ENCODE data around the gene TYROBP.
"Not testable (repeated sequence)": the region's sequence is repeated elsewhere in the genome, so short reads cannot be mapped to it uniquely, and the experiment has no call there.

TYROBP gene

DNA sequence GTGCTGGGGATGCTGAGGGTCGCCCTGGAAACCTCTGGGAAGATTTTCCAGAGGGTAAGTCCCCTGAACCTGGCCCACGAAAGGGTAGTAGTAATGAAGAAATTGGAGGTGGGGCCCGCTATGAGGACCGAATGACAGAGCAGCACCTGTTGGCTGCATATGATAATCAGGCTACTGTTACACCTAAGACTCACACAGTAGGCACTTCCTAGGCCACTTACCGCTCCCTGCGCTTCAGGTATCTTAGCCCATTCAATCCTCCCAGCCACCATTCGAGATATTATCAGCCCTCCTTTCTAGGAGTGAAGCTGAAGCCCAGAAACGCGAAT, 23.7 kb upstream of the TYROBP start:
- DNase-seq (ENCODE audit: low spot score): no peak

DNA sequence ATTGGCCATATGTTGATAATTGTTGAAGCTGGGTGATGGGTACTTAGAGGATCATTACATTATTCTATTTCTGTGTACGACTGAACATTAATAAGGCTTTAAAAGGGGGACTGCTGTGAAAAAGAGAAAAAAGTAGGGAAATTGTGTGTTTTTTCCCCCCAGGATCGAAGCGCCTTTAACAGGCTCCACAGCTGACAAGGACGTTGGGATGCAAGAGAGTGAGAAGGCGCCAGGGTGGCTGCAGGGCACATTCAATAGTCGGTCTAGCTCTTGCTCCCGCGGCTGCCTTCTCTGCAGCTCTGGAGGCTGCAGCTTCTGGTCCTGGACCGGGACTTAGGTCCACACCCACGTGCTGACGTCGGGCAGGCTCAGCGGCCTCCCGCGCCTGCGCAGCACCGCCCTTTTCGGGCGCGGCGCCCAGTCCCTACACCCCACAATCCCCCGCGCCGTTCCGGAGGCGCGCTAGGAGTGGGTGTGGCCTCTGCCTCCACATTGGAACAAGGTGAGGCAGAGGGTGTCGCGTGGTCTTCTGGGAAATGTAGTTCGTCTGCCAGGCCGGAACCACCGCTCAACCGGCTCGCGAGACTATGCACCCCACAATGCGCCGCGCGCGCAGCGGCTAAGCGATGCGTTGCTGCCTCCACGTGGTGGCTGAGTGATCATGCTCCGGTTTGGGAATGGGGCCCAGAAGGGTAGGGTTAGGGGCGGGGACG, 23.2 kb upstream of the TYROBP start:
- peak; percentile 99 for DNase-seq (ENCODE audit: low spot score)

- no peak for DNase-seq (ENCODE audit: low spot score)
Observed at GRCh38 chr19:35929876-35930275, 21.8 kb upstream of the TYROBP start.

DNA sequence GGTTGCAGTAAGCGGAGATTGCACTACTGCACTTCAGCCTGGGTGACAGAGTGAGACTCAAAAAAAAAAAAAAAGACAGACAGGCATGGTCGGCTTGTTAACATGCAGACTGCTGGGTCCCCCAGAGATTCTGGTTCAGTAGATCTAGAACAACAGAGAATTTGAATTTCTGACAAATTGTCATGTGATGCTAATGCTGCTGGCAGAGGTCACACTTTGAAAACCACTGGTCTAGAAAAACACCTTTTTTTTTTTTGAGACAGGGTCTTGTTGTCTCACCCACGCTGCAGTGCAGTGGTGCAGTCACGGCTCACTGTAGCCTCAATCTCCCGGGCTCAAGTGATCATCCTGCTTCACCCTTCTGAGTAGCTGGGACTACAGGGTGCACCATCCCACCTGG, 20.4 kb upstream of the TYROBP start:
- DNase-seq (ENCODE audit: low spot score): no peak

DNA sequence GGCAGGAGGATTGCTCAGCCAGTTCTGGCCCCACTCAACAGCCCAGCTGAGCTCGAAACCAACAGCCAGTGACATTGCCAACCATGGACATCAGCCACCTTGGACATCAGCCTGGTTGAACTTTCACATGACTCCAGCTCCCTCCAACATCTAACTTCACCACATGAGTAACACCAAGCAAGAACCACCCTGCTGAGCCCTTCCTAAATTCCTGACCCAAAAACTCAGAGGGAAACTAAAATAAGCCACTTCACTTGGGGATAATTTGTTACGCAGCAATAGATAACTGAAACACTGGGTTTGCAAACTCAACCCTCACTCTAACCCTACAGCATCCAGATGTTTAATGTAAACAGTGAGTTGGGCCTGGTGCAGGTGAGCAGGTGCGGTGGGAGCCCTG, 17.4 kb upstream of the TYROBP start:
- DNase-seq (ENCODE audit: low spot score): no peak

DNA sequence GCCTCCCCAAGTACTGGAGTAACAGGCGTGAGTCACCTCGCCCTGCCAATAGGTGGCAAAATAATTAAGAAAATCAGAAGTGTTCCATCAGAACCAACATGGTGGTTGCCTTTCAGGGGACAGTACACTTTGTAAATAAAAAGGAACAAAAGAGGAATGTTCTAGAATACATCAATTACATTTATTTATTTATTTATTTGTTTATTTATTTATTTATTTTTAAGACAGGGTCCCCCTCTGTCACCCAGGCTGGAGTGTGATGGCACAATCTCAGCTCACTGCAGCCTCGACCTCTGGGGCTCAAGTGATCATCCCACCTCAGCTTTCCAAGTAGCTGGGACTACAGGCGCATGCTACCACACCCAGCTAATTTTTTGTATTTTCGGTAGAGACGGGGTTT, 12.9 kb upstream of the TYROBP start:
- DNase-seq (ENCODE audit: low spot score): no peak

- no peak for DNase-seq (ENCODE audit: low spot score)
Observed at GRCh38 chr19:35919306-35919705, 11.2 kb upstream of the TYROBP start.

DNA sequence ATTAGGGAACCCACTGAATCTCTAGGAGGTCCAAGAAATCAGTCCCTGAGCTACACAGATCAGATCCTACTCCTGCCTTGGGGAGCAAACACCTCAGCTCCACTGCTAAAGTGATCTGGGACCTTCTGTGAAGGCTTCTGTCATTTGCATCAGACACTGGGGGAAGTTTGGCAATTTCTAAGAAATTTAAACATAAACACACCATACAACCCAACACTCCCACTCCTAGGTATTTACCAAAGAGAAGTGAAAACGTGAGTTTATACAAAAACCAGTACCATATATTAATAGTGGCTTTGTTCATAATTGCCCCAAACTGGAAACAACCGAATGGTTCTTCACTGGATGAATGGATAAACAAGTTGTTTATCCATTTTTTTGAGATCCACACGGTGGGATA, 7.3 kb upstream of the TYROBP start:
- DNase-seq (ENCODE audit: low spot score): no peak

- DNase-seq (ENCODE audit: low spot score): no peak
Observed at GRCh38 chr19:35913589-35913988, 5.5 kb upstream of the TYROBP start.

GRCh38 chr19:35911790-35912189, 3.7 kb upstream of the TYROBP start:
- DNase-seq (ENCODE audit: low spot score): no peak

- DNase-seq (ENCODE audit: low spot score): no peak
Observed at GRCh38 chr19:35911173-35911572, 3.1 kb upstream of the TYROBP start.

DNA sequence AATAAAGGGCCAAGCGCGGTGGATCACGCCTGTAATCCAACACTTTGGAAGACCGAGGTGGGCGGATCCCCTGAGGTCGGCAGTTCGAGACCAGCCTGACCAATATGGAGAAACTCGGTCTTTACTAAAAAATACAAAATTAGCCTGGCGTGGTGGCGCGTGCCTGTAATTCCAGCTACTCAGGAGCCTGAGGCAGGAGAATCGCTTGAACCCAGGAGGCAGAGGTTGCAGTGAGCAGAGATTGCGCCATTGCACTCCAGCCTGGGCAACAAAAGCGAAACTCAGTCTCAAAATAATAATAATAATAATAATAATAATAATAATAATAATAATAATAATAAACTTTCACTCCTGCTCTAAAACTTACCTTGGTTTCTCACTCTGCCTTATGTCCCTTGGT, 2.3 kb upstream of the TYROBP start:
- not testable (repeated sequence) for DNase-seq (ENCODE audit: low spot score)

DNA sequence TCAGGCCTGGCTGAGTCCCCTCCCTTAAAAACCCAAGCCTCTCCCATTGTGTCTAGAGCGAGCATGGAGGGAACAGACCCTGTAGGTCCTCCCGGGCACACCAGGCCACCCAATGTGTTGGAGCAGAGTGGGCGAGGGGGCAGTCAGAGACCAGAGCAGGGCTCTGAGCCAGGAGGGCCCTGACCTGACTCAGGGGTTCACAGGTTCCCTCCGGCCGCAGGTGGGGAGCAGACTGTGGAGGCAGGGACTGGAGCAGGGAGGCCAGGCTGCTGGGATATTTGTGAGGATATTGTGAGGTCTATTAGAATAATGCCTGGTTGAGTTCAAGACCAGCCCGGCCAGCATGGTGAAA, 1.6 kb upstream of the TYROBP start:
- no peak for DNase-seq (ENCODE audit: low spot score)

GRCh38 chr19:35908973-35909683, 1.0 kb upstream of the TYROBP start:
- no peak for DNase-seq (ENCODE audit: low spot score)

GRCh38 chr19:35907377-35907745, 734 bp downstream of the TYROBP start:
- DNase-seq (ENCODE audit: low spot score): no peak

- DNase-seq (ENCODE audit: low spot score): no peak
Observed at GRCh38 chr19:35905178-35905727, 2.8 kb downstream of the TYROBP start.

DNA sequence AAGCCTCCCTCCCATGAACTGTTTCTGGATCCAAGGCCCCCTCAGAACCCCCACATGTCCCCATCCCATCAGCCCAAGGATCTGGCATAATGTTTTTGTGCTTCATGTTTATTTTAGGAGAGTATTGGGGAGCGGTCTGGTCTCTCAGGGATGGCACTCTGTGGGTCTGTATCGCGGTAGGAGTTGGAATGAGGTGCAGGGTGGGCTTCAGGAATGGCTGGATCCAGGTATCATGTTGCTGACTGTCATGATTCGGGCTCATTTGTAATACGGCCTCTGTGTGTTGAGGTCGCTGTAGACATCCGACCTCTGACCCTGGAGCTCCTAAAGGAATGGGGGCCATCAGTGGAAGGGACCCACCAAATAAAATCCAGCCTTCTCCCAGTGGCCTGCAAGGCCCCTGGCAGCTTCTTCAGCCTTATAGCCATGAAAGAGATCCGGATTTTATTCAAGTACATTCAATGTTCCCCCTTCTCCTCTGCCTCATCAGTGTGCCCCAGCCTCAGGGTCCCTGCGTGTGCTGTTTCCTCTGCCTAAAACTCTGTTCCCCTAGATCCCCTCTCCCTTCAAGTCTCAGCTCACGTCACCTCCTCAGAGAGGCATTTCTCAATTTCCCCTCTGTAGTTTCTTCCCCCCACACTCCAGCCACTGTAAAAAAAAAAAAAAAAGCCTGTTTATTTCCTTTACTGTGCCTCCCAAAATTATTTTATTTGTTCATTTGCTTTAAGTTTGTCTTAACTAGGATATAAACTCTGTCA, 3.6 kb downstream of the TYROBP start:
- no peak for DNase-seq (ENCODE audit: low spot score)

- peak; percentile 53 for DNase-seq (ENCODE audit: low spot score)
Observed at GRCh38 chr19:35903550-35904179, 4.4 kb downstream of the TYROBP start.

DNA sequence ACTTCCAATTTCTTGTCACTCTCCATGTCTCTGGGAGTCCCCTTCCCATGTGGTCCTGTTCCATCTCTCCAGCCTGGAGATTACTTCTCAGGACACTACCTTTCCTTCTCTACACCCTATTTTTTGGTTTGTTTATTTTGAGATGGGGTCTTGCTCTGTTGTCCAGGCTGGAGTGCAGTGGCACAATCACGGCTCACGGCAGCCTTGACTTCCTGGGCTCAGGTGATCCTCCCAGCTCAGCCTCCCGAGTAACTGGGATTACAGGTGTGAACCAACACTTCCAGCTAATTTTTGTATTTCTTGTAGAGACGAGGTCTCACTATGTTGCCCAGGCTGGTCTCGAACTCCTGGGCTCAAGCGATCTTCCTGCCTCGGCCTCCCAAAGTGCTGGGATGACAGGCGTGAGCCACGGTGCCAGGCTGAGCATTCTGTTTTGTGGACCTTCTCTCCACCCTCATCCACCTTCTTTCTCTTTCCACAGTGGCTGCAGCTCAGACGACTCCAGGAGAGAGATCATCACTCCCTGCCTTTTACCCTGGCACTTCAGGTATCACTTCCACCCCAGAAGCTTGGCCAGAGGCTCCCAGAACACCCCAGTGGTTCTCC, 5.1 kb downstream of the TYROBP start:
- DNase-seq (ENCODE audit: low spot score): no peak

GRCh38 chr19:35901854-35902661, 6.0 kb downstream of the TYROBP start, which contains the start of gene HCST:
TSS of gene HCST (plus strand) at chr19:35902529. CDS start at chr19:35902594, 65 bp downstream.
- DNase-seq (ENCODE audit: low spot score): no peak

- no peak for DNase-seq (ENCODE audit: low spot score)
Observed at GRCh38 chr19:35901055-35901644, 6.9 kb downstream of the TYROBP start.
